ENCODE data around the gene JPH2.
A peak's percentile ranks its signal among the peaks of the same experiment; 100 is the strongest.

JPH2 gene

DNA sequence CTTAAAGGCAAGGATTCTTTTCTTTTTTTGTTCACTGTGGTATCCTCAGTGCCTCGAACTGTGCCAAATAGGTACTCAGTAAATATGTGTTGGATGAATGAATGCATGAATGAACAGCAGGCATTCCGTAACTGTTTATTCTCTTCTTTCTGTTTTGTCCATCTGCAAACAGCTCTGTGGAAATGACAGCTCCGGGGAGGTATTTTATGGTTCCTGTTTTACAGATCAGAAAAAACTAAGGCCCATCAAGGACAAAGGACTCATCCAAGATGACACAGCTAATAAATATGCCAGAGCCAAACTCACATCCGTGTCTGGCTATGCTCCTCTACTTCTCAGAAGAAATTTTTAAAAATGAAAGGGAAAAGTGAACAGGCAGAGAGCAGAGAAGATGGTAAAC lies 21.0 kb downstream of the JPH2 start:
- WGBS (ENCODE audit: insufficient coverage), result 100% methylated on average over 1 of the region's 4 CpGs
- POLR2A ChIA-PET, result no interaction called here
- no peak for DNase-seq
- CTCF ChIA-PET, result interaction anchor here (1.7 kb wide), 1 partner anchor 21 kb away, joined by 4 read pairs; no protein-coding TSS in a partner anchor
- no peaks in the 10 kb centered on the region for H3K36me3 ChIP-seq (ENCODE audit: control insufficient read depth in 4 of 4, insufficient read depth in 4 of 4, low read length in 3 of 4)
- peaks cover 0 to 2% (median 0%) of the 10 kb centered on the region in 5 experiments for H3K9me3 ChIP-seq (ENCODE audit: control extremely low read depth in 1 of 5, control insufficient read depth in 4 of 5, insufficient read depth in 2 of 5, low read depth in 1 of 5, low read length in 4 of 5)
- no peaks in the 10 kb centered on the region for H3K4me1 ChIP-seq (ENCODE audit: control extremely low read depth in 1 of 4, control insufficient read depth in 4 of 4, insufficient read depth in 4 of 4, low read length in 3 of 4)
- H3K27me3 ChIP-seq (replicated peaks in 2 of 5; ENCODE audit: control insufficient read depth in 4 of 5, insufficient read depth in 5 of 5, low read length in 4 of 5), result peaks cover 4 to 45% (median 20%) of the 10 kb centered on the region in 5 experiments
- H3K4me3 ChIP-seq (ENCODE audit: control insufficient read depth in 1 of 7, extremely low read depth in 1 of 7, insufficient read depth in 4 of 7, low read depth in 2 of 7, low read length in 6 of 7), result no peak overlapping the region
- no peak overlapping the region for H3K27ac ChIP-seq (ENCODE audit: insufficient read depth in 1 of 2, low read depth in 1 of 2, low read length in 2 of 2, poor library complexity in 1 of 2, severe bottlenecking in 2 of 2)

GRCh38 chr20:44160133-44160532 lies 26.9 kb downstream of the JPH2 start:
- no peak for DNase-seq
- Histone ChIP-seq H3K4me1 (ENCODE audit: control extremely low read depth in 1 of 4, control insufficient read depth in 4 of 4, insufficient read depth in 4 of 4, low read length in 3 of 4) (no peaks in the 10 kb centered on the region), H3K4me3 (ENCODE audit: control insufficient read depth in 1 of 7, extremely low read depth in 1 of 7, insufficient read depth in 4 of 7, low read depth in 2 of 7, low read length in 6 of 7) (no peak overlapping the region), H3K9me3 (ENCODE audit: control extremely low read depth in 1 of 5, control insufficient read depth in 4 of 5, insufficient read depth in 2 of 5, low read depth in 1 of 5, low read length in 4 of 5) (peaks cover 0 to 12% (median 0%) of the 10 kb centered on the region in 5 experiments), H3K27me3 (replicated peaks in 2 of 5; ENCODE audit: control insufficient read depth in 4 of 5, insufficient read depth in 5 of 5, low read length in 4 of 5) (peaks cover 4 to 69% (median 19%) of the 10 kb centered on the region in 5 experiments), H3K27ac (ENCODE audit: insufficient read depth in 1 of 2, low read depth in 1 of 2, low read length in 2 of 2, poor library complexity in 1 of 2, severe bottlenecking in 2 of 2) (no peak overlapping the region), H3K36me3 (ENCODE audit: control insufficient read depth in 4 of 4, insufficient read depth in 4 of 4, low read length in 3 of 4) (no peaks in the 10 kb centered on the region)
- 60% methylated on average over 53 of the region's 56 CpGs for WGBS (ENCODE audit: insufficient coverage)
- CTCF ChIA-PET, result interaction anchor here (1.2 kb wide), 1 partner anchor 9 kb away, joined by 4 read pairs; no protein-coding TSS in a partner anchor
- POLR2A ChIA-PET, result no interaction called here

- CTCF ChIA-PET, result no interaction called here
- 72% methylated on average over 50 of the region's 50 CpGs for WGBS (ENCODE audit: insufficient coverage)
- Histone ChIP-seq H3K27me3 (replicated peaks in 2 of 5; ENCODE audit: control insufficient read depth in 4 of 5, insufficient read depth in 5 of 5, low read length in 4 of 5) (peaks cover 4 to 74% (median 19%) of the 10 kb centered on the region in 5 experiments), H3K4me3 (ENCODE audit: control insufficient read depth in 1 of 7, extremely low read depth in 1 of 7, insufficient read depth in 4 of 7, low read depth in 2 of 7, low read length in 6 of 7) (no peak overlapping the region), H3K4me1 (ENCODE audit: control extremely low read depth in 1 of 4, control insufficient read depth in 4 of 4, insufficient read depth in 4 of 4, low read length in 3 of 4) (no peaks in the 10 kb centered on the region), H3K27ac (ENCODE audit: insufficient read depth in 1 of 2, low read depth in 1 of 2, low read length in 2 of 2, poor library complexity in 1 of 2, severe bottlenecking in 2 of 2) (no peak overlapping the region), H3K36me3 (ENCODE audit: control insufficient read depth in 4 of 4, insufficient read depth in 4 of 4, low read length in 3 of 4) (no peaks in the 10 kb centered on the region), H3K9me3 (ENCODE audit: control extremely low read depth in 1 of 5, control insufficient read depth in 4 of 5, insufficient read depth in 2 of 5, low read depth in 1 of 5, low read length in 4 of 5) (peaks cover 0 to 12% (median 0%) of the 10 kb centered on the region in 5 experiments)
- POLR2A ChIA-PET, result no interaction called here
- no peak for DNase-seq
Observed at GRCh38 chr20:44159711-44160110, 27.3 kb downstream of the JPH2 start.

- ChIA-PET POLR2A (no interaction called here), CTCF (interaction anchor here (0.6 kb wide), 1 partner anchor 25 kb away, joined by 5 read pairs; no protein-coding TSS in a partner anchor)
- H3K9me3 ChIP-seq (ENCODE audit: control extremely low read depth in 1 of 5, control insufficient read depth in 4 of 5, insufficient read depth in 2 of 5, low read depth in 1 of 5, low read length in 4 of 5), result peaks cover 0 to 12% (median 0%) of the 10 kb centered on the region in 5 experiments
- peaks cover 4 to 76% (median 19%) of the 10 kb centered on the region in 5 experiments for H3K27me3 ChIP-seq (replicated peaks in 2 of 5; ENCODE audit: control insufficient read depth in 4 of 5, insufficient read depth in 5 of 5, low read length in 4 of 5)
- H3K4me1 ChIP-seq (ENCODE audit: control extremely low read depth in 1 of 4, control insufficient read depth in 4 of 4, insufficient read depth in 4 of 4, low read length in 3 of 4), result no peaks in the 10 kb centered on the region
- H3K36me3 ChIP-seq (ENCODE audit: control insufficient read depth in 4 of 4, insufficient read depth in 4 of 4, low read length in 3 of 4), result no peaks in the 10 kb centered on the region
- H3K4me3 ChIP-seq (ENCODE audit: control insufficient read depth in 1 of 7, extremely low read depth in 1 of 7, insufficient read depth in 4 of 7, low read depth in 2 of 7, low read length in 6 of 7), result no peak overlapping the region
- DNase-seq, result no peak
- no peak overlapping the region for H3K27ac ChIP-seq (ENCODE audit: insufficient read depth in 1 of 2, low read depth in 1 of 2, low read length in 2 of 2, poor library complexity in 1 of 2, severe bottlenecking in 2 of 2)
- WGBS (ENCODE audit: insufficient coverage), result 100% methylated on average over 1 of the region's 2 CpGs
Observed at GRCh38 chr20:44159125-44159524, 27.9 kb downstream of the JPH2 start.

GRCh38 chr20:44157061-44157460 lies 29.9 kb downstream of the JPH2 start:
- POLR2A ChIA-PET, result no interaction called here
- DNase-seq, result no peak
- H3K27me3 ChIP-seq (replicated peaks in 2 of 5; ENCODE audit: control insufficient read depth in 4 of 5, insufficient read depth in 5 of 5, low read length in 4 of 5), result peaks cover 3 to 78% (median 16%) of the 10 kb centered on the region in 5 experiments
- H3K9me3 ChIP-seq (ENCODE audit: control extremely low read depth in 1 of 5, control insufficient read depth in 4 of 5, insufficient read depth in 2 of 5, low read depth in 1 of 5, low read length in 4 of 5), result peaks cover 0 to 12% (median 0%) of the 10 kb centered on the region in 5 experiments
- CTCF ChIA-PET, result interaction anchor here (0.7 kb wide), 1 partner anchor 283 kb away, joined by 3 read pairs; no protein-coding TSS in a partner anchor
- H3K4me3 ChIP-seq (ENCODE audit: control insufficient read depth in 1 of 7, extremely low read depth in 1 of 7, insufficient read depth in 4 of 7, low read depth in 2 of 7, low read length in 6 of 7), result no peak overlapping the region
- H3K4me1 ChIP-seq (ENCODE audit: control extremely low read depth in 1 of 4, control insufficient read depth in 4 of 4, insufficient read depth in 4 of 4, low read length in 3 of 4), result no peaks in the 10 kb centered on the region
- 95% methylated on average over 5 of the region's 5 CpGs for WGBS (ENCODE audit: insufficient coverage)
- H3K27ac ChIP-seq (ENCODE audit: insufficient read depth in 1 of 2, low read depth in 1 of 2, low read length in 2 of 2, poor library complexity in 1 of 2, severe bottlenecking in 2 of 2), result no peak overlapping the region
- no peaks in the 10 kb centered on the region for H3K36me3 ChIP-seq (ENCODE audit: control insufficient read depth in 4 of 4, insufficient read depth in 4 of 4, low read length in 3 of 4)

DNA sequence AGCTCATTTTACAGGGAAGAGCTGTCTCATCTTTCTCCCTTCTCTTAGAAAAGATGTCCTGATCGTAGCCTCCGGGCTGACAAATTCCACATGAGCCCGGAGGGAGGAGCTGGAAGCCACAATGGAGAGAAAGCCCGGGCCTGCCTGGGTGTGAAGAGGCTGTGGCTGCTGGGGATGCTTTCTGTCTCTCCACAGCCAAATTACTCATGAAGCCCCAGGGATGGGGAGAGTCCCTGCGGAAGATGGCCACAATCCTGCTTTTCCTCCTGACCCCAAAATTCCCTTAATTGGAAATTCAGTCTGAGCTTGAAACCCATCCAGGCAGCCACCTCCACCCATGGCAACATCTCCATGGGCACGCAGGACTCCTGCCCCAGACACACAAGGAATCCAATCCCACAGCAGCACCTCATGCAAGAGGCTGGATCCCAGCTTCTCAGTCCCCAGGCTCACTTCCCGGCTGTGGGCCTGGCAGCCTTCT lies 32.4 kb downstream of the JPH2 start:
- H3K36me3 ChIP-seq (ENCODE audit: control insufficient read depth in 4 of 4, insufficient read depth in 4 of 4, low read length in 3 of 4), result no peaks in the 10 kb centered on the region
- no peak overlapping the region for H3K27ac ChIP-seq (ENCODE audit: insufficient read depth in 1 of 2, low read depth in 1 of 2, low read length in 2 of 2, poor library complexity in 1 of 2, severe bottlenecking in 2 of 2)
- peaks cover 0 to 61% (median 14%) of the 10 kb centered on the region in 5 experiments for H3K27me3 ChIP-seq (replicated peaks in 2 of 5; ENCODE audit: control insufficient read depth in 4 of 5, insufficient read depth in 5 of 5, low read length in 4 of 5)
- H3K9me3 ChIP-seq (ENCODE audit: control extremely low read depth in 1 of 5, control insufficient read depth in 4 of 5, insufficient read depth in 2 of 5, low read depth in 1 of 5, low read length in 4 of 5), result peaks cover 0 to 5% (median 0%) of the 10 kb centered on the region in 5 experiments
- ChIA-PET POLR2A (no interaction called here), CTCF (interaction anchor here (1.3 kb wide), 1 partner anchor 37 kb away, joined by 3 read pairs; no protein-coding TSS in a partner anchor)
- WGBS (ENCODE audit: insufficient coverage), result 65% methylated on average over 6 of the region's 7 CpGs
- DNase-seq, result no peak
- no peaks in the 10 kb centered on the region for H3K4me1 ChIP-seq (ENCODE audit: control extremely low read depth in 1 of 4, control insufficient read depth in 4 of 4, insufficient read depth in 4 of 4, low read length in 3 of 4)
- H3K4me3 ChIP-seq (ENCODE audit: control insufficient read depth in 1 of 7, extremely low read depth in 1 of 7, insufficient read depth in 4 of 7, low read depth in 2 of 7, low read length in 6 of 7), result no peak overlapping the region

DNA sequence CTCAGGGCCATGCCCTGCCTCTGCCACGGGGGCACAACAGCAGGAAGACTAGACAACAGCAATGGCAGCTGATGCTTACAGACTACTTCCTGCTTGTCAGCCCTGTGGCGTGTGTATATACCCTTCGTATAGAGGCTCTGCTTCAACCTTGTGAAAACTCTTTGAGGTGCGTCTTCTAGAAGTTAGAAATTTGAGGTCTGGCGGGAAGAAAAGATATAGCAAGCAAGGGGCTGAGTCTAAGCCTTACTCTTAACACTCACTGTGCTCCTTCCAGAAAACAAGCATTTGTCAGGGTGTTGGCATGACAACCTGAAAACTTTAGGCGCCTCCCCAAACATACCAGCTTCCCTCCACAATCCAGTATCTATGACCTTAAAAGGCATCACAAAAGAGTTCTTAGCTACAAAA lies 33.3 kb downstream of the JPH2 start:
- no peaks in the 10 kb centered on the region for H3K4me1 ChIP-seq (ENCODE audit: control extremely low read depth in 1 of 4, control insufficient read depth in 4 of 4, insufficient read depth in 4 of 4, low read length in 3 of 4)
- 63% methylated on average over 5 of the region's 6 CpGs for WGBS (ENCODE audit: insufficient coverage)
- no peak overlapping the region for H3K27ac ChIP-seq (ENCODE audit: insufficient read depth in 1 of 2, low read depth in 1 of 2, low read length in 2 of 2, poor library complexity in 1 of 2, severe bottlenecking in 2 of 2)
- no peaks in the 10 kb centered on the region for H3K36me3 ChIP-seq (ENCODE audit: control insufficient read depth in 4 of 4, insufficient read depth in 4 of 4, low read length in 3 of 4)
- POLR2A ChIA-PET, result no interaction called here
- peaks cover 0 to 52% (median 14%) of the 10 kb centered on the region in 5 experiments for H3K27me3 ChIP-seq (replicated peaks in 2 of 5; ENCODE audit: control insufficient read depth in 4 of 5, insufficient read depth in 5 of 5, low read length in 4 of 5)
- peak in 1 of 3 donors; percentile 26 for DNase-seq
- CTCF ChIA-PET, result interaction anchor here (0.8 kb wide), 1 partner anchor 36 kb away, joined by 3 read pairs; no protein-coding TSS in a partner anchor
- no peaks in the 10 kb centered on the region for H3K9me3 ChIP-seq (ENCODE audit: control extremely low read depth in 1 of 5, control insufficient read depth in 4 of 5, insufficient read depth in 2 of 5, low read depth in 1 of 5, low read length in 4 of 5)
- no peak overlapping the region for H3K4me3 ChIP-seq (ENCODE audit: control insufficient read depth in 1 of 7, extremely low read depth in 1 of 7, insufficient read depth in 4 of 7, low read depth in 2 of 7, low read length in 6 of 7)

All from common myeloid progenitor, CD34-positive (primary cell).